Renal cortex interstitium (tissue), 15 donors: ENCODE data around the gene PKD1. TPM values are rescaled to one million over a fixed set of nuclear protein-coding genes. Genes with fewer than 3 reads are reported as not detected.

Experiments used
- DNase-seq, 11 donors: peaks; one replicate each; pipeline ENCODE4 v3.0.0-alpha.2; 2013; ENCODE audit warnings: low read depth in 9 of 11, low spot score in 4 of 11; ENCODE audit errors: extremely low read depth in 1 of 11
- long read RNA-seq, 16 experiments: transcript quantifications; one replicate each; lab custom pipeline, GENCODE V29; 2026
- polyA plus RNA-seq, 3 donors: library from polyadenylated mRNA; unstranded; fragments of 120-200 nt; gene quantifications; one replicate each; pipeline ENCODE4 v1.2.1, GENCODE V29; 2013; ENCODE audit not compliant: insufficient read length in 3 of 3

Gene PKD1
- 100 to 1,000 TPM in 2 of 3 donors, 10 to 100 TPM in 1; 53.6 to 123 (median 101) TPM for polyA plus RNA-seq
- long read RNA-seq, donor 1, partial matches to known transcripts: 9 of 9 reads
- long read RNA-seq, donor 1, other reads (novel, unspliced or antisense): 0 of 9 reads
- long read RNA-seq, donor 2, partial matches to known transcripts: 0 of 1 reads
- long read RNA-seq, donor 2, other reads (novel, unspliced or antisense): 0 of 1 reads
- long read RNA-seq, donor 3, partial matches to known transcripts: 74 of 83 reads
- long read RNA-seq, donor 3, other reads (novel, unspliced or antisense): 9 of 83 reads
- long read RNA-seq, donor 4, partial matches to known transcripts: 0 of 2 reads
- long read RNA-seq, donor 4, other reads (novel, unspliced or antisense): 0 of 2 reads
- long read RNA-seq, donor 5: 0 reads
- long read RNA-seq, donor 6, partial matches to known transcripts: 17 of 20 reads
- long read RNA-seq, donor 6, other reads (novel, unspliced or antisense): 0 of 20 reads
- long read RNA-seq, donor 7: 0 reads
- long read RNA-seq, donor 8: 0 reads
- long read RNA-seq, donor 9, partial matches to known transcripts: 8 of 8 reads
- long read RNA-seq, donor 9, other reads (novel, unspliced or antisense): 0 of 8 reads
- long read RNA-seq, donor 10, partial matches to known transcripts: 0 of 1 reads
- long read RNA-seq, donor 10, other reads (novel, unspliced or antisense): 0 of 1 reads
- long read RNA-seq, donor 11, partial matches to known transcripts: 0 of 1 reads
- long read RNA-seq, donor 11, other reads (novel, unspliced or antisense): 0 of 1 reads
- long read RNA-seq, donor 12, partial matches to known transcripts: 0 of 2 reads
- long read RNA-seq, donor 12, other reads (novel, unspliced or antisense): 0 of 2 reads
- long read RNA-seq, donor 13: 0 reads
- long read RNA-seq, donor 14: 0 reads
- long read RNA-seq, donor 15, partial matches to known transcripts: 6 of 6 reads
- long read RNA-seq, donor 15, other reads (novel, unspliced or antisense): 0 of 6 reads
- long read RNA-seq, donor 16, partial matches to known transcripts: 50 of 50 reads
- long read RNA-seq, donor 16, other reads (novel, unspliced or antisense): 0 of 50 reads

DNA sequence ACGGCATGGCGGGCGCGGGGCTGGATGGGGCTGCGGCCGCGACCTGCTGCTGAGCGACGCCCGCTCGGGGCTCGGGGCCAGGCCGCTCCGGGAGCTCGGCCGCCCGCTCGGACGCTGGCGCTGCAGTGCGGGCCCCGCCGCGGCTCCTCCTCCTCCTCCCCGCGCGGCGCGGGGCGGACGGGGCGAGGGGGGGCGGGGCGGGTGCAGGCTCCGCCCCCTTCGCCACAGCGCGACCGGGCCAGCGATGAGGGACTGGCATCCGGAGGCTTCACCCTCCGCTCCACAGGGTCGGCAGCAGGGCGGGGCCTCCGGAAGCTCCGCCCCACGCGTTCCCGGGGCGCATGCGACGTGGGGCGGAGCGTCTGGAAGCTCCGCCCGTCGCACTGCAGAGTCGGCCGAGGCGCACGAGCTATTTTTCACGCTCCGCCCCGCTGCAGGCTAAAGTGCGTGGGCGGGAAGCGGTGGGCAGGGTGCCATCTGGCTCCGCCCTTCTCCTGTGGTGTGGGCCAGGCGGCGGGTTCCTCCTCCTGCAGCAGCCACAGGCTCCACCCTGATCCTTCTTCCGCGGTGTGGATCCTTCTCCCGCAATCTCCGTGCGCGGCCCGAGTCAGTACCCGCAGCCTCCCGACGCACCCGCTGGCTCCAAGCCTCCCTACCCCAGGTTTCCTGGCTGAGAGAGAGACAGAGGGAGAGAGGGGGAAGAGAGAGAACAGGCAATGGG, at the start of gene PKD1:
PKD1 (minus strand) TSS at position 129 of the 721 bp plus-strand sequence. CDS start 209 bp downstream, outside the sequence.
- DNase-seq: peak in 10 of 11 donors; percentile 81 to 90 (median 86)

DNA sequence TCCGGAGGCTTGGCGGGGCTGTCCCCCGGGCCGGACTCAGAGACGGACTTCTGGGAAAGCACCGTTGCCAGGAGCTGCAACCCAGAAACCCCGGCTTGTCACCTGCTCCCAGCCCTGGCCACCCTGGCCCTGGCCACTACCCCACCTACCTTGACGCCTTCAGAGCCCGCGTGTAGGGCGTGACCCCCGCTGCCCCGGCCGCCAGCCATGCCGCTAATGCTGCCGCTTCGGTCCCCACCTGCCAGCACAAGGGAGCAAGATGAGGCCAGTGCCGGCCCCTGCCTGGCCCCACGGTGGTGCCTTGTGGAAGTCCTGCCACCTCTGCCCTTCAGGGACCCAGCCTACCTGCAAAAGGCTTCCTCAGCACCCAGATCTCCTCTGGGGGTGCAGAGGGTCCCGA, 49.3 kb upstream of the PKD1 start:
- DNase-seq: no peak

- no peak for DNase-seq
These were observed 48.6 kb upstream of the PKD1 start for GRCh38 chr16:2184346-2184745.

- no peak for DNase-seq
These were observed 48.0 kb upstream of the PKD1 start for GRCh38 chr16:2183671-2184070.

GRCh38 chr16:2181952-2182351, 46.3 kb upstream of the PKD1 start:
- DNase-seq: no peak

- DNase-seq: no peak
These were observed 45.5 kb upstream of the PKD1 start for GRCh38 chr16:2180962-2181923.

GRCh38 chr16:2180461-2180860, 44.8 kb upstream of the PKD1 start:
- no peak for DNase-seq

DNA sequence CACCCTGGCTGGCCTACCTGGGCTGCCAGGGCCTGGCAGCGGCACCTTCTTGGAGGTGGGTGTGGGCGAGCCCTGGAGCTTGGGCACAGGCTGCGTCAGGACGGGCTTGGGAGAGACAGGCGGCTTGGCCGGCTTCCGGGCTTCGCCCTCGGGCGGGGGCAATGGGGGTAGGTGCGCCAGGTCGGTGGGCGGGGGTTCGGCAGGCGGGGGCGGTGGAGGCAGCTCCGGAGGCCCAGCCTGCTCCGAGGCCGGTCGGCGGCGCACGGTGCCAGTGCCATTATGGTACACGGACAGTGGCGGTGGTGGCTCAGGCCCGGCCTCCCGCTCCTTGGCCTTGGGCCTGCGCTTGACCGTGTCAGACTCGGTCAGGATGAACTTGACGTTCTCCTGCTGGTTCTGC, 43.9 kb upstream of the PKD1 start:
- no peak for DNase-seq

GRCh38 chr16:2179107-2179501, 43.4 kb upstream of the PKD1 start:
- DNase-seq: no peak

DNA sequence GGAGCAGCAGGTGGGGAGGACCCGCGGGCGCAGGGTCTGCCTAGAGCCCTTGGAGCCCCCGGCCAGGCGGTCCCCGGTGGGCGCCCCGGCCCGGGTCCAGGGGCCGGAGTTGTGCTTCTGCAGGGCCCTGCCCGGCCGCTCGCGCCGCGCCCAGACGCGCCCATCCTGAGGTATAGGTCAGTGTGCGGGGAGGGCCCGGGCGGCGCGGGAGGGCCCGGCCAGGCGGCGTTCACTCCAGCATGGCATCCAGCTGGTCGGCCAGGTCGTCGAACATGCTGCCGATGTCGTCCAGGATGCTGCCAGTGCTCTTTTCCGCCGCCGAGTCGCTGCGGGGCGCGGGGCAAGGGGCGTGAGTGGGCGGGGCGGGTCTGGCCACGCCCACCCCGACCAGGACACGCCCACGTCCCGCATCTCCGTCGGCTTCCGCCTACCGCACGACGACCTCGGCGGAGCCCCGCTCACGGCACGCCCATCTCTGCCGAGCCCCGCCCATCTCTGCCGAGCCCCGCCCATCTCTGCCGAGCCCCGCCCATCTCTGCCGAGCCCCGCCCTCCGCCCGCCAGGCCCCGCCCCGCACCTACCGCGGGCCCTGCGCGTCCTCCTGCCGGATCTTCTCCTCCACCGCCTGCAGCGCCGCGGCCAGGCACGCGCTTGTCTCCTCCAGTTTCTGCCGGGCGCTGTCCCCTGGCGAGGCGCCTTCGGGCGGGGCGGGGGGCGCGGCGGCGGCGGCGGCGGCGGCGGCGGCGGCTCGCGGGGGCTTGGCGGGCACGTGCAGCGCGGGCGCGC, 42.8 kb upstream of the PKD1 start:
- DNase-seq: no peak

GRCh38 chr16:2177561-2177960, 41.9 kb upstream of the PKD1 start:
- DNase-seq: no peak

- no peak for DNase-seq
These were observed 41.4 kb upstream of the PKD1 start for GRCh38 chr16:2177101-2177500.

GRCh38 chr16:2176047-2176446, 40.3 kb upstream of the PKD1 start:
- DNase-seq: no peak

- DNase-seq: no peak
These were observed 39.8 kb upstream of the PKD1 start for GRCh38 chr16:2175454-2175853.

DNA sequence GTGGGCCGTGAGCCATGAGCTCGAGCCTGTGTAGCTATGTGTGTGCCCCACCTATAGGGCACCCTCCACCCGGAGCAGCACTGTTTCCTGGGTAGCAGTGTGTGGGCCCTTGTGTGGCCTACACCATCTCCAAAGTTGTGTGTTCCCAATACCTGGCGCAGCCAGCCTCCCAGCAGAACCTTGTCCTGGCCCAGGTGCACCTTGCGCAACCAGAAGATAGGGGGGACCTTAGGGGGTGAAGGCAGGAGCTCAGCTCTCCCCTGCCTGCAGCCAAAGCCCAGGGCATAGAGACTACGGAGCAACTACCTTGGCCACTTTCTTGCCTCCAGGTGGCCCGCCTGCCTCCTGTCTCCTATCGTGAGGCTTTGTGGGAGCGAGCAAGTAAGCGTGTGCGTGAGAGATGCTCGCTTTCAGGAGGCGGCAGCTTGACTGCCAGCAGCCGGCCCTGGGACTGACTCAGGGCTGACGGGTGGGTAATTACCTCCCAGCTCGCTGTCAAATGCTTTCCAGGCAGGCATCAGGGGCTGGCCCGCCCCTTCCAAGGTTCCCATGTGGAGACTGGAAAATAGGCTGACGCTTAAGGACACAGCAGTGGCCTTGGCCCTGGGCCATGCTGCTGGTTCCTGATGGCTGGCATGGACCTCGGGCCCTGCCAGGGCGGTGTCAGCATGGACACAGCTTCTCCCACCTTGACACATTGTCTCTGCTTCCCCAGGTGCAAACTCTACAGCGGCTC, 38.9 kb upstream of the PKD1 start:
- DNase-seq: no peak

GRCh38 chr16:2173916-2174315, 38.2 kb upstream of the PKD1 start:
- no peak for DNase-seq

DNA sequence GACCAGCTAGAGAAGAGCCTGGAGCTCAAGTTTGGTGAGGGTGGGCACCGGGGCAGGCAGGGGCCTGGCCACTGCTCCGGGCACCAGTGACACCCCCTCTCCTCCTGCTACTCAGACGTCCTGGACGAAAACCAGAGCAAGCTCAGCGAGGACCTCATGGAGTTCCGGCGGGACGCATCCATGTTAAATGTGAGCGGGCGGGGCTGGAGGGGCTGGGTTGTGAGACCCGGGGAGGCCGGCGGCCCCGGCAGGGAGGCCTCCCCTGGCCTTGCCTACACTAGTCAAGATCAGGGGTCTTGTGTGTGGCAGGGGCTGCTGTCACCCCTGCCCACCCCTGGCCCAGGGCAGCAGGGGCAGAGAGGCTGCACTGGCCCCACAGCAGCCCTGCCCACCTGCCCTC, 37.7 kb upstream of the PKD1 start:
- no peak for DNase-seq
